Activated CD4-positive, alpha-beta T cell treated with anti-CD3 and anti-CD28 coated beads, Interleukin-2, amount 10 ng/mL, durations not matched to agents 24 days and 14 days (primary cell): ENCODE measurements around the gene CACNA2D3. TPM values are rescaled to one million over a fixed set of nuclear protein-coding genes. Genes with fewer than 3 reads are reported as not detected.

ENCODE experiments used
- DNase-seq: peaks from one replicate; pipeline ENCODE4 v3.0.0; 2022
- H3K27ac Mint-ChIP-seq: one replicate; pipeline ENCODE4 v1.8.0; 2022; ENCODE audit warnings: mild to moderate bottlenecking, mixed read lengths
- H3K27me3 Mint-ChIP-seq: one replicate; pipeline ENCODE4 v1.8.0; 2022; ENCODE audit warnings: mixed read lengths
- H3K36me3 Mint-ChIP-seq: one replicate; pipeline ENCODE4 v1.8.0; 2022; ENCODE audit warnings: low read depth, mild to moderate bottlenecking, mixed read lengths
- H3K4me1 Mint-ChIP-seq: one replicate; pipeline ENCODE4 v1.8.0; 2021; ENCODE audit warnings: mixed read lengths
- H3K4me3 Mint-ChIP-seq: one replicate; pipeline ENCODE4 v1.8.0; 2022; ENCODE audit warnings: mild to moderate bottlenecking, moderate library complexity, mixed read lengths
- H3K9me3 Mint-ChIP-seq: one replicate; pipeline ENCODE4 v1.8.0; 2021; ENCODE audit warnings: mixed read lengths
- intact Hi-C: fragments of 100-400 bp; cut with micrococcal nuclease; formaldehyde crosslinking; loops from one replicate; pipeline ENCODE4 v1.15.1; 2023
- total RNA-seq: library from RNA; stranded (reverse); gene quantifications from 2 replicates; pipeline ENCODE4 v1.2.3, GENCODE V29; 2022

The CACNA2D3 gene
- total RNA-seq, 1 donor from 2014 or later, result not detected

- no peaks in the 10 kb centered on the region for H3K4me1 Mint-ChIP-seq
- peaks cover 4% of the 10 kb centered on the region for H3K27me3 Mint-ChIP-seq
- no peaks in the 10 kb centered on the region for H3K9me3 Mint-ChIP-seq
- intact Hi-C loops, result no loop called here
- no peak overlapping the region for H3K27ac Mint-ChIP-seq
- no peak for DNase-seq
- H3K4me3 Mint-ChIP-seq, result no peak overlapping the region
- no peaks in the 10 kb centered on the region for H3K36me3 Mint-ChIP-seq
Observed at GRCh38 chr3:54345847-54346375, 223.6 kb downstream of the CACNA2D3 start.

DNA sequence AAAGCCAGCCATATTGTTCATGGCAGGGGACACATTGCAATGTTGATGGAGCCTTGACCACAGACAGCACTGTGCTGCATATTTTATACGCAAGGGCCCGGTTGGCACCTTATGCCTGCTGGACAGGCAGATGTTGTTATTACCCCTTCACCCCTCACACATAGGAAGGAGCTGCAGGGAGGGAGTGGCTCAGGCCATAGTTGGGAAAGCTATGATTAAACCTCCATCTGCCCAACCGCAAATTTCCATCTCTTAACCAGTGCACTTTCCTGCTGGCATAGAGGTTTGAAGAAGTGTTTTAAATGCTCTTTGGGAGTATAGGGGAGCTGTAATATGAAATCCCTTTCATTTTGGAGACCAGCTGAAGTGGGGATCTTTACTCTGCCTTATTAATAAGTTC lies 224.7 kb downstream of the CACNA2D3 start:
- no peak for DNase-seq
- intact Hi-C loops, result no loop called here
- Mint-ChIP-seq H3K4me1 (no peaks in the 10 kb centered on the region), H3K36me3 (no peaks in the 10 kb centered on the region), H3K9me3 (no peaks in the 10 kb centered on the region), H3K27ac (no peak overlapping the region), H3K27me3 (peaks cover 4% of the 10 kb centered on the region), H3K4me3 (no peak overlapping the region)

DNA sequence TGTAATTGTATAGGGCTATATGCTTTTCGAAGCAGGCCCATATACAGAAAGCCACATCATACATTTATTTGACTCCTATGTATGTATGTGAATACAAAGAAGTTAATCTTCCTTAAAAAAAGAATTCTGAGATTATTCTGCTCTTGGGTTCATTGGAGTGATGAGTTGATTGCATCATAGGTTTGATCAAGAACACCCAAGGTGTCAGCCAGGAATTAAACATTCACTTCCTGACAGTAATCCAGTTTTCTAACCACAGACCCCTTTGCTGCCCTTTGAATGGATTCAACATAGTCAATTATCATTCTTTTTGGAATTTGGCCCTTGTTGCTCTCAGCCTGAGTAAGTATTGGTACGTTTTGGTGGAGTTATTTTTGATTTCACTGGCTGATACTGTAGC lies 225.6 kb downstream of the CACNA2D3 start:
- Mint-ChIP-seq H3K27ac (no peak overlapping the region), H3K4me3 (no peak overlapping the region), H3K27me3 (no peaks in the 10 kb centered on the region), H3K4me1 (no peaks in the 10 kb centered on the region), H3K9me3 (no peaks in the 10 kb centered on the region), H3K36me3 (no peaks in the 10 kb centered on the region)
- intact Hi-C loops, result no loop called here
- no peak for DNase-seq

DNA sequence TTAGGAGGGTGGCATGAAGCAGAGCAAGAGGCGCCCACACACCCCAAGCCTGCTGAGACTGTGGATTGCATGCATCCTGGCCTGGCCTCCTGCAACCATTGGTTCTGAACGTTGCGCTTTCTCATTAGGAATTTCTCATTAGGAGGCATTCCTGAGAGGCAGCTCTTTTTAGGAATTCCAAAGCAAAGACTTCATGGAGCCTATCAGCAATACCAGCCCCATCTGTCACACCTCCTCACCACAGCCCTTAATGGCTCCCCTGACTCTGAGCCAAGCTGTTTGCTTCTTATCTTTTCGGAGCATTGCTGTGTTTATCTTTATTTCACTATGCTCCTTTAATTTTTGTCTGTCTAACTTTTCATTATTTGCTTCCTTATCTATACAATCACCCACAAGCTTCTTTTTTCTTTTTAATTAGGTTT lies 226.9 kb downstream of the CACNA2D3 start:
- DNase-seq, result no peak
- H3K36me3 Mint-ChIP-seq, result no peaks in the 10 kb centered on the region
- H3K4me1 Mint-ChIP-seq, result no peaks in the 10 kb centered on the region
- no peak overlapping the region for H3K4me3 Mint-ChIP-seq
- H3K9me3 Mint-ChIP-seq, result no peaks in the 10 kb centered on the region
- intact Hi-C loops, result no loop called here
- no peak overlapping the region for H3K27ac Mint-ChIP-seq
- H3K27me3 Mint-ChIP-seq, result no peaks in the 10 kb centered on the region

DNA sequence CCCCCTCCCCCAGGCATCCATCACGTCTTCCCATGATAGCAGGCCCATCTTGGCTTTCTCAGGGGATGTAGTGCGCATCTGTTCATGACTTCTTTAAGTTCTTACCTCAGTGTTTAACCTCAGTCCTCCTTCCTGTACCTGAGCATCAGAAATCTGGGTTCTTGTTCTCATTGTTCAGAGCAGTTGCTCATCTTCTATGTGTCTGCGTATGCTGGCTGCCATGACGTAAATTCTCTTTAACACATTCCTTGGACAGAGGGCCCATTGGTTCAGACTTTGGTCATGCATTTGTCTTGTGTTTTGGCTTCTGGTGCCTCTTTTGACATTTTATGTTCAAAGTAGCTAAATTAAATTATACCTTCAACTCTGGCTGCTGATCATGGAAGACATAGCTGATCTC lies 227.3 kb downstream of the CACNA2D3 start:
- intact Hi-C loops, result no loop called here
- no peaks in the 10 kb centered on the region for H3K9me3 Mint-ChIP-seq
- H3K4me1 Mint-ChIP-seq, result no peaks in the 10 kb centered on the region
- no peaks in the 10 kb centered on the region for H3K27me3 Mint-ChIP-seq
- DNase-seq, result no peak
- no peaks in the 10 kb centered on the region for H3K36me3 Mint-ChIP-seq
- no peak overlapping the region for H3K4me3 Mint-ChIP-seq
- H3K27ac Mint-ChIP-seq, result no peak overlapping the region

- DNase-seq, result no peak
- intact Hi-C loops, result no loop called here
- H3K9me3 Mint-ChIP-seq, result no peaks in the 10 kb centered on the region
- no peaks in the 10 kb centered on the region for H3K36me3 Mint-ChIP-seq
- H3K4me1 Mint-ChIP-seq, result no peaks in the 10 kb centered on the region
- H3K27me3 Mint-ChIP-seq, result no peaks in the 10 kb centered on the region
- H3K27ac Mint-ChIP-seq, result no peak overlapping the region
- H3K4me3 Mint-ChIP-seq, result no peak overlapping the region
Observed at GRCh38 chr3:54353546-54353945, 231.2 kb downstream of the CACNA2D3 start.

GRCh38 chr3:54353946-54354345 lies 231.6 kb downstream of the CACNA2D3 start:
- no peak for DNase-seq
- no peaks in the 10 kb centered on the region for H3K27me3 Mint-ChIP-seq
- H3K4me1 Mint-ChIP-seq, result no peaks in the 10 kb centered on the region
- H3K36me3 Mint-ChIP-seq, result no peaks in the 10 kb centered on the region
- intact Hi-C loops, result no loop called here
- H3K9me3 Mint-ChIP-seq, result no peaks in the 10 kb centered on the region
- H3K4me3 Mint-ChIP-seq, result no peak overlapping the region
- H3K27ac Mint-ChIP-seq, result no peak overlapping the region

- no peak for DNase-seq
- no peaks in the 10 kb centered on the region for H3K4me1 Mint-ChIP-seq
- H3K36me3 Mint-ChIP-seq, result no peaks in the 10 kb centered on the region
- no peak overlapping the region for H3K27ac Mint-ChIP-seq
- H3K27me3 Mint-ChIP-seq, result no peaks in the 10 kb centered on the region
- H3K9me3 Mint-ChIP-seq, result no peaks in the 10 kb centered on the region
- H3K4me3 Mint-ChIP-seq, result no peak overlapping the region
- intact Hi-C loops, result no loop called here
Observed at GRCh38 chr3:54355800-54356199, 233.4 kb downstream of the CACNA2D3 start.

- no peaks in the 10 kb centered on the region for H3K36me3 Mint-ChIP-seq
Observed at GRCh38 chr3:54356261-54357045, 234.1 kb downstream of the CACNA2D3 start.

DNA sequence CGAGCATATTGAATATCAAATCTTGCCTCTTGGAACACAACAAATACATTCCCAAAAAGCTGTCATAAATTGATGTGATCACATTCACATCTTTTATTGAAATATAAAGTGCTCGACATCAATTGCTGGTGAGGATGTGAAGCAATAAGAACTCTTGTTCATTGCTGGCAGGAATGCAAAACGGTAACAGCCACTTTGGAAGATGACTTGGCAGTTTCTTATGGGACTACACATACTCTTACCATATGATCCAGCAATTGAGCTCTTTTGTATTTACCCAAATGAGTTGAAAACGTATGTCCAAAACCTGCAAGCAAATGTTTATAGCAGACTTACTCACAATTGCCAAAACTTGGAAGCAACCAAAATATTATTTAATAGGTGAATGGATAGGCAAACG lies 234.9 kb downstream of the CACNA2D3 start:
- Mint-ChIP-seq H3K4me3 (no peak overlapping the region), H3K27ac (no peak overlapping the region), H3K4me1 (no peaks in the 10 kb centered on the region), H3K9me3 (no peaks in the 10 kb centered on the region), H3K27me3 (no peaks in the 10 kb centered on the region), H3K36me3 (no peaks in the 10 kb centered on the region)
- intact Hi-C loops, result no loop called here
- DNase-seq, result no peak

More at GRCh38 chr3:54356261-54357045, 234.1 kb downstream of the CACNA2D3 start:
- Mint-ChIP-seq H3K4me3 (no peak overlapping the region), H3K4me1 (no peaks in the 10 kb centered on the region), H3K27me3 (no peaks in the 10 kb centered on the region), H3K27ac (no peak overlapping the region), H3K9me3 (no peaks in the 10 kb centered on the region)
- DNase-seq, result no peak
- intact Hi-C loops, result no loop called here

GRCh38 chr3:54358316-54358715 lies 236.0 kb downstream of the CACNA2D3 start:
- Mint-ChIP-seq H3K4me1 (no peaks in the 10 kb centered on the region), H3K27me3 (no peaks in the 10 kb centered on the region), H3K9me3 (no peaks in the 10 kb centered on the region), H3K27ac (no peak overlapping the region), H3K4me3 (no peak overlapping the region), H3K36me3 (no peaks in the 10 kb centered on the region)
- intact Hi-C loops, result no loop called here
- DNase-seq, result no peak

DNA sequence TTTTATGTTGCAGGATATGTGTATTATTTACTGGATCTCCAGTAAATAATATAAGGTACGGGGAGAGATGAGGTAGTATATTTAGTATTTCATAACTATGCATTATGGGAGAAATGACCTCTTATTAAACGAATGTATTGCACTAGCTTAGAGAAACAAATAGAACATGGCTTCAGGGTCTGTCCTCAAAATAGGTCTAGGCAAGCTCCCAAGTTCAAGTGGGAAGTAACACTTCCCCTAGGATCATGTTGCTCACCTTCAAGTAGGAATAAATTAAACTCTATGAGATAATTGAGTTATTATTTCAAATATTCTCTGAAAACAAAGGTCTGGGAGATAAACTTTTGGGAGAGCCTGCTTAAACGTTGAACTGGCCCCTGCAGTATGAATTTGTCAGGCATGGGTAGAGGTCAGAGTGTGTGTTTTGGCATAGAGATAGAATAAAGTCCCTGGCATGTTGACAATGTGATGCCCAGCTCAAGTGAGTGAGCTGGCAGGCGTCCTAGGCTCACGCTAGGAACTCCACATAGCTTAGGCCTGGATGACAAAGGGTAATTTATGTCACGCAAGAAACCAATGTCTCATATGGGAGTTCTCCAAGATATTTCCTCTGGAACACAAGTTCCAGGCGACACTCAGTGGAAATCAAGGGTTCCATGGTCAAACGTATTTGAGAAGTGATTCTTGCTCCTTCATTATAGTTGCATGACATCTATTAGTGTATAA lies 236.8 kb downstream of the CACNA2D3 start:
- Mint-ChIP-seq H3K27me3 (no peaks in the 10 kb centered on the region), H3K9me3 (no peaks in the 10 kb centered on the region), H3K27ac (no peak overlapping the region), H3K4me1 (no peaks in the 10 kb centered on the region), H3K36me3 (no peaks in the 10 kb centered on the region), H3K4me3 (no peak overlapping the region)
- no peak for DNase-seq
- intact Hi-C loops, result no loop called here

- intact Hi-C loops, result no loop called here
- Mint-ChIP-seq H3K9me3 (no peaks in the 10 kb centered on the region), H3K4me1 (no peaks in the 10 kb centered on the region), H3K4me3 (no peak overlapping the region), H3K27ac (no peak overlapping the region), H3K36me3 (no peaks in the 10 kb centered on the region), H3K27me3 (no peaks in the 10 kb centered on the region)
- DNase-seq, result no peak
Observed at GRCh38 chr3:54360320-54360719, 238.0 kb downstream of the CACNA2D3 start.

- no peak overlapping the region for H3K27ac Mint-ChIP-seq
- H3K9me3 Mint-ChIP-seq, result no peaks in the 10 kb centered on the region
- no peaks in the 10 kb centered on the region for H3K36me3 Mint-ChIP-seq
- no peak overlapping the region for H3K4me3 Mint-ChIP-seq
- intact Hi-C loops, result no loop called here
- no peaks in the 10 kb centered on the region for H3K4me1 Mint-ChIP-seq
- no peaks in the 10 kb centered on the region for H3K27me3 Mint-ChIP-seq
- DNase-seq, result no peak
Observed at GRCh38 chr3:54361746-54362283, 239.5 kb downstream of the CACNA2D3 start.
